Coronary artery (tissue), 2 donors: Measurements from ENCODE around the gene ALKBH4.
"Not testable (repeated sequence)": the region's sequence is repeated elsewhere in the genome, so short reads cannot be mapped to it uniquely, and the experiment has no call there.

Experiments
- DNase-seq: peaks from one replicate; pipeline ENCODE4 v3.0.0-alpha.2; 2017; ENCODE audit warnings: low spot score
- H3K27ac ChIP-seq, 2 donors: fragments of 200-600 bp; sonication (generic); one replicate each; pipeline ENCODE4 v1.5.1; 2016 to 2019
- H3K4me3 ChIP-seq: fragments of 200-600 bp; sonication (generic); 2 replicates; pipeline ENCODE4 v1.5.1; 2016; ENCODE audit warnings: mild to moderate bottlenecking, moderate library complexity
- TF ChIP-seq, protein P1 (sequence below): fragments of 200-600 bp; sonication (generic); IDR thresholded peaks from one replicate; pipeline ENCODE4 v1.5.1; 2019; ENCODE audit warnings: antibody characterized with exemption

ALKBH4 gene

DNA sequence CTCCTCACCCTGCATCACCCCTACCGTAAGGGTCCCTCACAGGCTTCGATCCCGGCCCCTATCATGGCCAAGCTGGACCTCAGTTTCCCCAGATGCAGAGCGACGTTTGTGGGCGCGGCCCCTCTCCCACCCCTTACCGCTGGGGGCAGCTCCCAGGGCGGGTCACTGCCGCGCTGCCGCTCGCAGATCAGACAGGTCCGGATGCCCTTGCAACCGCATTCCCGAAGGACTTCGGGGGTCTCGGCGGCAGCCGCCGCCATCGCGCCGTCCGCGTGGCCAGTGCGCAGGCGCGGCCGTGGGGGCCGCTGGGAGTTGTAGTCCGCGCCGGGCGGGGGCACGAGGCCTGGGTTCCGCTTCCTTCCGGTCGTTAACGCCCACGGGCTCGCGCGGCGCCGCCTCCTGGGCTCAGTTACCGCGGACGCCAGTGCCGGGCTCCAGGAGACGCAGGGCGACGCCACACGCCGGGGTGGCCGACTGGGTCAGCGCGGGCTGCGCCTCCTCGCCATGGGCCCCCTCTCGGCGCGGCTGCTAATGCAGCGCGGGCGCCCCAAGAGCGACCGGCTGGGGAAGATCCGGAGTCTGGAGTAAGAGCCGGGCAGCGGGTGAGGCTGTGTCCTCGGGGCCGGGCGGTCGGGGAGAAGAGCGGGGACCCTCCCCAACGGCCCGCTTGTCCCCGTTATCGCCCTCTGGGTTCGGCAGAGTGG, at the start of gene ALKBH4, which contains the start of gene LRWD1:
TSS of gene ALKBH4 (minus strand) at position 287 of the 704 bp plus-strand sequence. CDS start at position 260, 27 bp downstream.
TSS of gene LRWD1 (plus strand) at position 408 of the 704 bp plus-strand sequence. CDS start at position 505, 97 bp downstream.
- peak within 1 kb of the TSS; percentile 87 for H3K4me3 ChIP-seq
- peak within 1 kb of the TSS; percentile 41 to 74 for H3K27ac ChIP-seq
- peak; percentile 94 for DNase-seq
- TF ChIP-seq, protein P1, sequence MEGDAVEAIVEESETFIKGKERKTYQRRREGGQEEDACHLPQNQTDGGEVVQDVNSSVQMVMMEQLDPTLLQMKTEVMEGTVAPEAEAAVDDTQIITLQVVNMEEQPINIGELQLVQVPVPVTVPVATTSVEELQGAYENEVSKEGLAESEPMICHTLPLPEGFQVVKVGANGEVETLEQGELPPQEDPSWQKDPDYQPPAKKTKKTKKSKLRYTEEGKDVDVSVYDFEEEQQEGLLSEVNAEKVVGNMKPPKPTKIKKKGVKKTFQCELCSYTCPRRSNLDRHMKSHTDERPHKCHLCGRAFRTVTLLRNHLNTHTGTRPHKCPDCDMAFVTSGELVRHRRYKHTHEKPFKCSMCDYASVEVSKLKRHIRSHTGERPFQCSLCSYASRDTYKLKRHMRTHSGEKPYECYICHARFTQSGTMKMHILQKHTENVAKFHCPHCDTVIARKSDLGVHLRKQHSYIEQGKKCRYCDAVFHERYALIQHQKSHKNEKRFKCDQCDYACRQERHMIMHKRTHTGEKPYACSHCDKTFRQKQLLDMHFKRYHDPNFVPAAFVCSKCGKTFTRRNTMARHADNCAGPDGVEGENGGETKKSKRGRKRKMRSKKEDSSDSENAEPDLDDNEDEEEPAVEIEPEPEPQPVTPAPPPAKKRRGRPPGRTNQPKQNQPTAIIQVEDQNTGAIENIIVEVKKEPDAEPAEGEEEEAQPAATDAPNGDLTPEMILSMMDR = no peak

DNA sequence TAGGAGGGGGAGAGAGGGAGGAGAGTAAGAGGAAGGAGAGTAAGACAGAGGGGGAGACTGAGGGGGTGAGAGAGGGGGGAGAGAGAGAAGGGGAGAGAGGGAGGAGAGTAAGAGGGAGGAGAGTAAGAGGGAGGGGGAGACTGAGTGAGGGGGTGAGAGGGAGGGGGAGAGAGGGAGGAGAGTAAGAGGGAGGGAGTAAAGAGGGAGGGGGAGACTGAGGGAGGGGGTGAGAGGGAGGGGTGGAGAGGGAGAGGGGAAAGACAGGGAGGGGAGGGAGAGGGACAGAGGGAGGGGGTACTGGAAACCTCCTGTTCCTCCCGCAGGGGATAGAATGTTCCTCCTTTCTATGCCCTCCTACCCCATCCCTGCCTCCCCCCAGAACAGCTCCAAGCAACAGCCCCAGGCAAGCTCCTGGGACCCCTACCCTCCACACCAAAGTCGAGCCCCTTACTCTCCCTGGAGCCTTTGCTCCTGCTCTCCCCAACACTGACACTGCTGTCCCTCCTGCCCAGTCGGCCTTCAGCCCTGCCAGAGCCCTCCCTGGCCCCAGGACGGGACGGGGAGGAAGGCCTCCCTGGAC, 48.1 kb upstream of the ALKBH4 start:
- Histone ChIP-seq H3K4me3 (peak overlapping the region; percentile 64), H3K27ac (peak overlapping the region; percentile 57 to 95)
- peak; percentile 73 for DNase-seq

DNA sequence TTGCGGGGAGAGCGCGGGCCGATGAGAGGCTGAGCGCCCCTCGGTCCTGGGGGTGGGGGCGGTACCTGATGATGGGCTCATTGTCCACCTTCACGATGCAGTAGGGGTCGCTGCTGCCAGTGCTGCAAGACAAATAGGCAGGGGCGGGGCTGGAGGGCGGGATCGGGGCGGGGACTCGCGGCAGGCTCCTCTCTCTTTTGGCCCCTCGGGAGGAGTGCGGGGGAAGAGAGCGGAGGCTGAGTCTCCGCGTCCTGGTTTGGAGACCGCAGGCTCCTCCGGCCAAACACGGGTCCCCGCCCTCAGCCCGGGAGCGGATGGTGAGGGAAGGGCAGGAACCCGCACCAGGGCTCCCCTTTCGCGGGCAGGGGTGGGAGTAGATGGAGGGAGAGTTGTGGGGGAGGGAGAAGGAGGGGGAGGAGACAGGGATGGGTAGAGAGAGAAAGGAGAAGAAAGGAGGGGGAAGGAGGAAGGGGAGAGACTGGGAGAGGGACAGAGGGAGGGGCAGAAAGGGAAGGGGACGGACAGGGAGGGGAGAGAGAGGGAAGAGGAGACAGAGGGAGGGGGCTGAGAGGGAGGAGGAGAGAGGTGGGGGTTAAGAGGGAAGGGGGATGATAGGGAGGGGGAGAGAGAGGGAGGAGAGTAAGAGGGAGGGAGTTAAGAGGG, 47.3 kb upstream of the ALKBH4 start:
- not testable (repeated sequence) for H3K27ac ChIP-seq, DNase-seq, H3K4me3 ChIP-seq

- H3K4me3 ChIP-seq, H3K27ac ChIP-seq, DNase-seq: not testable (repeated sequence)
These were observed 45.9 kb upstream of the ALKBH4 start for GRCh38 chr7:102510575-102510974.

DNA sequence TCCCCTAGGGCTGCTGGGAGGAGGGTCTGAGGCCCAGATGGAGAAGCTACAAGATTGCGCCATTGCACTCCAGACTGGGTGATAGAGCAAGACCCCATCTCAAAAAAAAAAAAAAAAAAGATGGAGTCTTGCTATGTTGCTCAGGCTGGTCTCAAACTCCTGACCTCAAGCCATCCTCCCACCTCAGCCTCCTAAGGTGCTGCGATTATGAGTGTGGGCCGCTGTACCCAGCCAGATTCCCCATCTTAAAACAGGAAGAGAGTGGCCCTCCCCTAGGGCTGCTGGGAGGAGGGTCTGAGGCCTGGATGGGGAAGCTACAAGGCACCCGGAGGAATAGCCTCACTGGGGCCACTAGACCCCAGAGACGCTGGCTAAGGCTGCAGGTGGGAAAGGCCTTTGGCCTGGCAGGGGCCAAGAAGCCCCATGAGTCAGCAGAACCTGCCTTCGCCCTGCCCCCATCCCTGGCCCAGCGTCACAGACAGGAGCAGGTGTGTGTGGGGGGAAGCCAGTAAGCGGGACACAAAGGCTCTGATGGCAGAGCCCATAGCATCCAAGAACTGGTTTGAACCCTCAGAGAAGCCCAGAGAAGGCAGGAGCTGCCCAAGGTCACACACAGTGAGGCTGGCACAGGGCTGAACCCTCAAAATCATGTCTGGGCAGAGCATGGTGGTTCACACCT, 42.9 kb upstream of the ALKBH4 start:
- DNase-seq, H3K27ac ChIP-seq, H3K4me3 ChIP-seq: not testable (repeated sequence)

DNA sequence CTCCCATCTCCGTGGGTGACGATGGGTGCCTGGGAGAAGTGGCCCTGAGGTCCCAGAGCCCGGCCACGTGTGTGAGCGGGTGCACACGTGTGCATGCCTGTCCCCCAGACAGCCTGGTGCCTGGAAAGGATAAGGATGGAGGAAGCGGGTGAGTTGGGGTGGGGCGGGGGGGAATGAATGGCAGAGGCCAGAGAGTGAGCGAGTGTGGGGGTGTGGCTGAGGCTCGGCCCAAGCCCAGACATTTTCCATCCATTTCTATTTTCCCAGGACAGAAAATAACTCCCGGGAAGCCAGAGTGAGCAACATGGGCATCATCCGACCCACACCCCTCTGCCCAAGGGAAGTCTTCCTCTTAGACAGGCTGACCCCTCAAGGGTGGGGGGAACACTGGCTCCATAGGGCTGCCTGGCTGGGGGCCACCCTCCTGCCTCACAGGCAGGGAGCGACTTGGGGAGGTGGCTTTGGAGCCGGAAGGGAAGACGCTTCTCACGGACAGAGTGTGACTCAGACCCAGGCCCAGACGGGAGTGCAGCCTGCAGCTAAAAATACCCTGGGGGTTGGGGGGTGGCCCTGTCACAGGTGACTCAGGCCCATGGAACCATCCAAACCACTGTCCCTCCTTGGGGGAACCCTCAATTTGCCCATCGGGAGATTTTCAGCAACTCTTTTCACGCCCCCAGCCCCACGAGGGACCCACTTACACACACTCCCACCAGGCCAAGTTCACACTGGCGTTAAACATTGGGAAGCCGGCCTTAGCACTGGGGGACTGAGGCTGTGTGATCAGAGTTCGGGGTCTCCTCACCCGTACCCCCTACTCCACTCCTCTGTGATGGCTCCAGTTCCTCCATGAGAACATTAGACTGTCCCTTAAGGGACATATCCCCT, 40.9 kb upstream of the ALKBH4 start:
- H3K4me3 ChIP-seq, DNase-seq: not testable (repeated sequence)
- H3K27ac ChIP-seq = peak overlapping the region in 1 of 2 donors; percentile 86

DNA sequence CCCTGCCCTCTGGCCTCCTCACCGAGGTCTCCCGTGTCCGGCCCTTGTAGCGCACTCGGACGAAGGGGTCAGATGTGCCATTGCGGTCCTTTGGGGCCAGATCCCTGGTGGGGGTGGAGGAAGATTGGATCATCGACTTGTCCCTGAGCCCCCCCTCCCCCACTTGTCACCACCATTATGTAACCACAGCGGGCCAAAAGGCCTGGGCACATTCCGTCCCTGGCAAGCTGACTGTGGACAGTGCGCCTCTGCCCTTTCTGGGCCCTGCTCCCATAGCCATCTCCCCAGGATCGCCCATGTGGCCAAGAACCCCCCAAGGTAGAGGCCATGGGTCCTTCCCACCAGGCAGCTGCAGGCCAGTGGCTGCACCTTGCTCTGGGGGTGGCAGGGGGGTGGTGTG, 38.5 kb upstream of the ALKBH4 start:
- not testable (repeated sequence) for H3K27ac ChIP-seq

DNA sequence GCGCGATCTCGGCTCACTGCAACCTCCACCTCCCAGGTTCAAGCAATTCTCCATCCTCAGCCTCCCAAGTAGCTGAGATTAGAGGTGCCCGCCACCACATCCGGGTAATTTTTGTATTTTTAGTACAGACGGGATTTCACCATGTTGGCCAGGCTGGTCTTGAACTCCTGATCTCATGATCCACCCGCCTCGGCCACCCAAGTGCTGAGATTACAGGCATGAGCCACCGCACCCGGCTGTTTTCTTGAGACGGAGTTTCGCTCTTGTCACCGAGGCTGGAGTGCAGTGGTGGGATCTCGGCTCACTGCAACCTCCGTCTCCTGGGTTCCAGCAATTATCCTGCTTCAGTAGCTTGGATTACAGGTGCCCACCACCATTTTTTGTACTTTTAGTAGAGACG, 33.7 kb upstream of the ALKBH4 start:
- H3K4me3 ChIP-seq, DNase-seq, H3K27ac ChIP-seq: not testable (repeated sequence)

More for the DNA sequence above, 38.5 kb upstream of the ALKBH4 start:
- not testable (repeated sequence) for H3K4me3 ChIP-seq, DNase-seq

DNA sequence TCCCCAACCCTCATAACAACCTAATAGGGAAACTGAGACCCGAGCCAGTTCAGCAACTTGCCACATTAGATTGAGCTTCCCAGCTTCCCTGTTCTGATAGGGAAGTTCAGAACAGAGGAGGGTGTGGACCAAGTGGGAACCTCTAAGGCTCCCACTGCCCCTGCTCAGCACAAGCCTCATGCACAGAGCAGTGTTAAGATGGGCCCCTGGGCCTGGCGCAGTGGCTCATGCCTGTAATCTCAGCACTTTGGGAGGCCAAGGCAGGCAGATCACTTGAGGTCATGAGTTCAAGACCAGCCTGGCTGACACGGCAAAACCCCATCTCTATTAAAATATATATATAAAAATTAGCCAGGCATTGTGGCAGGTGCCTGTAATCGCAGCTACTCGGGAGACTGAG, 32.6 kb upstream of the ALKBH4 start:
- DNase-seq, H3K4me3 ChIP-seq, H3K27ac ChIP-seq: not testable (repeated sequence)

- H3K27ac ChIP-seq, H3K4me3 ChIP-seq: not testable (repeated sequence)
- DNase-seq = peak; percentile 49
These were observed 32.2 kb upstream of the ALKBH4 start for GRCh38 chr7:102496861-102497260.

DNA sequence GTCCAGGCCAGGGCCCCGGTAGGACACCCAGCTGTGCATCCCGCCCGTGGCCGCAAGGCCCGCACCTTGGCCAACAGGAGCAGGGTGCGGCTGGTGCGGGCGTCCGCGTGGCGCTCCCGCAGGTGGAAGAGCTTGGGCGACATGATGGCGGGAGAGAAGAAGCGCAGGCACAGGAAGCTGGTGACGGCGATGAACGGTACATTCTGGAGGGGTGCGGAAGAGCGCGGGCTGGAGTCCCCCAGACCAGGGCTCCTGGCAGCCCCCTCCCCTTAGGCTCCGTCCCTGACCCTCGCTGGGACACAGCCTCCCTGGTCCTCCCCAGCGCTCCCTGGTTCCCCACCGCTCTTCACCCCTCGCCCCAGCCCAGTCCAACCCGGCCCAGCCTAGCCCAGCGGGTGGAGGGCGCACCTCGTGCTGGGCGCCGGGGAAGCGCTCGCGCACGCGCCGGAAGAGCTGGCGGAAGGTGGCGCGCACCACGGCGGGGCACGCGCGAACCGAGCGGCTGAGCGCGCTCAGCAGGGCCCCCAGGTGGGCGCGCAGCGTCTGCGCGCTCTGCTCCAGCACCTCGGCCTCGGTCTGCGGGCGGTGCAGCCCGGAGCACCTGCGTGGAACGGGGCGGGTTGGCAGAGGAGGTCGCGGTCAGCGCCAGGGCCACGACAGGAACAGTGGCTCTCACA, 29.9 kb upstream of the ALKBH4 start:
- not testable (repeated sequence) for H3K4me3 ChIP-seq, H3K27ac ChIP-seq, DNase-seq

GRCh38 chr7:102494026-102494425, 29.4 kb upstream of the ALKBH4 start:
- H3K4me3 ChIP-seq, DNase-seq, H3K27ac ChIP-seq: not testable (repeated sequence)

DNA sequence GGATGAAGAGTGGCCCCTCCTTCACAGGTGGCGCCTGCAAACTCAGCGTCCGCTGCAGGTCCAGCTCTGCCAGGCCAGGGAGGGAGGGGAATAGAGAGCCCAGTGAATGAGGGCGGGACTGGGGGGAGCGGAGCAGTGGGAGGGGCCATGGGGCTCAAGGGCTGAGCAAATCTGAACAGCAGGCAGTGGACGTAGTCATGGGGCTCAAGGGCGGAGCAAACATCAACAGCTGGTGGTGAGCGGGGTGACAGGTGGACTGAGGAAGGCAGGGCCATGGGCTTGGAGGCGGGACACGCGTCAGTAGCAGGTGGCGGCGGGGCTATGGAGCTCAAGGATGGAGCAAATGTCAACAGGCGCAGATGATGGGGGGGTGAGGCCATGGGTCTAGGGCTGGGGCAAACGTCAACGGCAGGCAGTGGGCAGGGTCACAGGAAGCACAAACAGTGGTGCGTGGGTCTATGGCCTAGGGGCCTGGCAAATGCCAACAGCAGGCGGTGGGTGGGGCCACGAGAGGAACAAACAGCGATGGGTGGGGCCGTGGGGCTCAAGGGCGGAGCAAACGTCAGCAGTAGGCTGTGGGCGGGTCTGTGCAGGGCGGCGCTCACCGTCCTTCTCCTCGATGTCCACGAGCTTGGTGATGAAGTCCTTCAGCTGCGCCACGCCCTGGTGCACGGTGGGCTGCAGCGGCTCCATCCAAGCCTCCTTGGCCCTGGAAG, 28.7 kb upstream of the ALKBH4 start:
- DNase-seq, H3K27ac ChIP-seq: not testable (repeated sequence)

GRCh38 chr7:102490529-102491075, 25.9 kb upstream of the ALKBH4 start:
- not testable (repeated sequence) for H3K4me3 ChIP-seq, DNase-seq, H3K27ac ChIP-seq

More for the DNA sequence above, 28.7 kb upstream of the ALKBH4 start:
- not testable (repeated sequence) for H3K4me3 ChIP-seq

- DNase-seq, H3K4me3 ChIP-seq, H3K27ac ChIP-seq: not testable (repeated sequence)
These were observed 19.7 kb upstream of the ALKBH4 start for GRCh38 chr7:102484317-102484716.
